Superior temporal gyrus (tissue), 1 donor: ENCODE data around the gene GNAL.
"Not testable (repeated sequence)": the region's sequence is repeated elsewhere in the genome, so short reads cannot be mapped to it uniquely, and the experiment has no call there.

Experiments used
- DNase-seq: peaks from one replicate; pipeline ENCODE4 v3.0.0-alpha.2; 2016; ENCODE audit errors: extremely low spot score

The GNAL gene

GRCh38 chr18:11873670-11874340 is 184.7 kb downstream of the GNAL start:
- no peak for DNase-seq

DNA sequence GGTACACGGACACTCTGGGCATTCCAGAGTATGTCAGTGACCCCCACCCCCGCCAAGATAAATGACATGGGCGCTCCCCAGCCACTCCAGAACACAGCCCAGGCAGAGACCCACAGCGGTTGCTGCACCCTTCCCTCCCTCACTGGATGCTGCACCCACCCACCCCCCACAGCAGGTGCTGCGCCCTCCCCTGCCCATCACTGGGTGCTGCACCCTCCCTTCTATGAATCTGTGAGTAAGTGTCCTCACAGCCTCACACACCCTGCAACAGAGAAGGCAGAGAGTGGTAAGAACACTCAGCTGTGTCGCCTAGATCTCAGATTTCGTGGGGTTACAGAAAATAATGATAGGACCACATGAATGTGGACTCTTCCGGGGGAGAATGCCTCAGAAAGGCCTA is 185.6 kb downstream of the GNAL start:
- DNase-seq: no peak

- no peak for DNase-seq
Observed at GRCh38 chr18:11877497-11878135, 188.6 kb downstream of the GNAL start.

- no peak for DNase-seq
Observed at GRCh38 chr18:11880586-11881304, 191.7 kb downstream of the GNAL start.

GRCh38 chr18:11882636-11883035 is 193.6 kb downstream of the GNAL start:
- no peak for DNase-seq

GRCh38 chr18:11883153-11883552 is 194.1 kb downstream of the GNAL start:
- DNase-seq: no peak

GRCh38 chr18:11884396-11885030 is 195.4 kb downstream of the GNAL start:
- DNase-seq: no peak

DNA sequence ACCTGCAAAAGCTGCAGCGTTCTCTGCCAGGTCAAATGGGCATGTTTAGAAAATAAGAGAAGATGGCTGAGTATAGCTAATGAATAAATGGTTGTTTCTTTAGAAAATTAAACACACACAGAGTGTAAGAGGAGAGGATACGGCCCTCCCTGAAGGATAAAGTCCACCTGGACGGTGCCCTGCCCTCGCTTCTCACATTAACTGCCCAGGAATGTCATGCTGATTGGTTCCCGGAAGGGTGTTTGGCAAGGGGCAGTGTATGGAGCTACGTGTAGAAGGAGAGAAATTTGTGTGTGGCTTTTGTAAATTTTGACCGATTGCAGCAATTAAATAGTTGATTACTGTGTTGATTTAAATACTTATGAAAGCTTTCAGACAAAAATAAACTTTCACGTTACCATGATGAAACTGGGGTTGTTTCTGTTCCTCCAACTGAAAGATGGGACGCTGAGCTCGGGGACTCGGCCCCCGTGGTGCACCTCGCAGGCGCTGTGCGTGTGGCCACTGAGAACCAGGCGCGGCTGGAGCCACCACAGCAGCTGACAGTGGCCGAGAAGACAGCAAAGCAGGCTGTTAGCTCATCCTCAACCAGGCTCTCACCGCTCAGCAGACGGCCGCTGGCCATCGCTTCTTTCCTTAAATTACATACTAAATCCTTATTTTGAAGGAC is 196.3 kb downstream of the GNAL start:
- DNase-seq: no peak

- no peak for DNase-seq
Observed at GRCh38 chr18:11886577-11887110, 197.6 kb downstream of the GNAL start.

GRCh38 chr18:11887328-11888128 is 198.5 kb downstream of the GNAL start:
- DNase-seq: no peak

GRCh38 chr18:11888726-11889125 is 199.7 kb downstream of the GNAL start:
- no peak for DNase-seq

GRCh38 chr18:11889284-11889683 is 200.2 kb downstream of the GNAL start:
- DNase-seq: no peak

DNA sequence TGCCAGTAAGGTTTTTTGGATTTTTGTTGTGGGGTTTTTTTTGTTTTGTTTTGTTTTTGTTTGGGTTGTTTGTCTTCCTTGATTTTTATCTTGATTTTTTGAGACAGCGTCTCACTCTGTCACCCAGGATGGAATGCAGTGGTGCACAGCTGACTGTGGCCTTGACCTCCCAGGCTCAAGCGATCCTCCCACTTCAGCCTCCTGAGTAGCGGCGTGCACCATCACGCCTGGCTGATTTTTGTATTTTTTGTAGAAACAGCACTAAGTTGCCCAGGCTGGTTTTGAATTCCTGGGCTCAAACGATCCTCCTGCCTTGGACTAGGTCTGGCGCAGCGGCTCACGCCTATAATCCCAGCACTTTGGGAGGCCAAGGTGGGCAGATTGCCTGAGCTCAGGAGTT is 202.7 kb downstream of the GNAL start:
- DNase-seq: no peak

GRCh38 chr18:11892438-11892837 is 203.4 kb downstream of the GNAL start:
- DNase-seq: not testable (repeated sequence)

DNA sequence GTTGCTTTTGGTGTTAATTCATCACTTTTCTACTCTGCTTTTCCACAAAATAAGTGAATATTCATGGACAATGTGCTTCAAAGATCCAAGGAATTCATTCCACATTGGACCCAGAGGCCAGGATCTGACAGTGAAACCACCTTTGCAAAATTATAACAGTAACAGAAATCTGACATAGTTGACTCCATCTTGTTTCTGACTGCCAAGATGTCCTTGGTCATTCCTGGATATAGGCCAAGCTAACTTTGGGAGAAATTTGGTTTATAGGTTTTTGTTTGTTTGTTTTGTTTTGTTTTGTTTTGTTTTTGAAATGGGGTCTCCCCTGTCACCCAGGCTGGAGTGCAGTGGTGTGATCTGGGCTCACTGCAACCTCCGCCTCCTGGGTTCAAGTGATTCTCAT is 208.7 kb downstream of the GNAL start:
- DNase-seq: no peak

DNA sequence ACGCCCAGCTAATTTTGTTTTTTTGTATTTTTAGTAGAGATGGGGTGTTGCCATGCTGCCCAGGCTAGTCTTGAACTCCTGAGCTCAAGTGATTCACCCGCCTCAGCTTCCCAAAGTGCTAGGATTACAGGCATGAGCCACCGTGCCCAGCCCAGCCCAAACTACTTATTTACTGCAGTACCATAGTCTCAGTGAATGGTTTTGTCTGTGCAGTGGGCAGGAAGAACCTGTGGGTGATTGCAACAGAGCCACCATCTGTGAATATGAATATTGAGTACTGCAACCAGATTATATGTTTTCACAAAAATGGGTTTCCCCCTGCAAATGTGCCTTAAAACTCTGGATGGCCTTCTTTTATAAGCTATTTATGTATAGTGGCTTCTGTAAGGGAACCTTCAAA is 210.0 kb downstream of the GNAL start:
- no peak for DNase-seq

GRCh38 chr18:11901826-11902438 is 212.9 kb downstream of the GNAL start:
- no peak for DNase-seq

- peak; percentile 37 for DNase-seq
Observed at GRCh38 chr18:11902522-11903292, 213.6 kb downstream of the GNAL start.

GRCh38 chr18:11905613-11906012 is 216.5 kb downstream of the GNAL start:
- DNase-seq: no peak

- no peak for DNase-seq
Observed at GRCh38 chr18:11906176-11906575, 217.1 kb downstream of the GNAL start.
